ENCODE data around the gene CST6. TPM values are rescaled to one million over a fixed set of nuclear protein-coding genes. Genes with fewer than 3 reads are reported as not detected.

CST6 gene
- total RNA-seq, 1 donor from 2014 or later, result 1.1 TPM

DNA sequence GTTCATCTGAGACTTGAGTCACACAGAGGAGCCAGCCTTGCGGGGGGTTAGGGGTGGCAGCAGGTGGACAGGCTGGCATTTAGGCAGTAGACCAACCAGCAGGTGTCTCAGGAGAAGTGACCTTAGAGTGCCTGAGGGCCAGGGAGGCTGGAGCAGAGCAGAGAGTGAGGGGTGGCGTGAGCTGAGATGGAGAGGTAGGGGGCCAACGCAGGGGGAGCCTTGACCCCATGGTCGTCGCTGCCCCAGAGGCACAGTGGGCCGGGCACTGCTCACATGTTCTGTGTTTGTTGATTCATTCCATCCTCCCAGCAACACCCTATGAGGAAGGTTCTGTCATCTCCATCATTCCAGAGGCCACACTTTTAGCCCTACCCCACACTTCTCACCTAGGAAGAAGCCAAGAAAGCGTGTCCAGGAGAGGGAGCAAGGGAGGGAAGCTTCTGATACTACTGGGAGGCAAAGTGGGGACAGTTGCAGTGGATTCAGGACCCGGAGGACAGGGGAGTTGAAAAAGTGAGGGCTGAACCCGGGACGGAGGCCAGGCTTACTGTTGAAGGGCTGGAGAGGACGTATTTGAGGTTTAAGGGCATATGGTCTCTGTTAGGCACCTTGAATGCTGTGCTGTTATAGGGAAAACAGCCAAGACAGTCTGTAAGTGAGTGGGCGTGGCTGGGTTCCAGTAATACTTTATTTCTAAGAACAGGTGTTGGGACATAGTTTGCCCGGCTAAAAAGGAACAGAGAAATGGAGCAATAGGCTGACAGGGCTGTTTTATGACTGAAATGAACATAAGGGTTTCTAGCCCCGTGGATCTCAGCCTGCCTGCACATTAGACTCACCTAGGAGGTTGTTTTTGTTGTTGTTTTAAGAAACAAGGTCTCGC is 43.0 kb upstream of the CST6 start:
- TF ChIP-seq, protein P1, sequence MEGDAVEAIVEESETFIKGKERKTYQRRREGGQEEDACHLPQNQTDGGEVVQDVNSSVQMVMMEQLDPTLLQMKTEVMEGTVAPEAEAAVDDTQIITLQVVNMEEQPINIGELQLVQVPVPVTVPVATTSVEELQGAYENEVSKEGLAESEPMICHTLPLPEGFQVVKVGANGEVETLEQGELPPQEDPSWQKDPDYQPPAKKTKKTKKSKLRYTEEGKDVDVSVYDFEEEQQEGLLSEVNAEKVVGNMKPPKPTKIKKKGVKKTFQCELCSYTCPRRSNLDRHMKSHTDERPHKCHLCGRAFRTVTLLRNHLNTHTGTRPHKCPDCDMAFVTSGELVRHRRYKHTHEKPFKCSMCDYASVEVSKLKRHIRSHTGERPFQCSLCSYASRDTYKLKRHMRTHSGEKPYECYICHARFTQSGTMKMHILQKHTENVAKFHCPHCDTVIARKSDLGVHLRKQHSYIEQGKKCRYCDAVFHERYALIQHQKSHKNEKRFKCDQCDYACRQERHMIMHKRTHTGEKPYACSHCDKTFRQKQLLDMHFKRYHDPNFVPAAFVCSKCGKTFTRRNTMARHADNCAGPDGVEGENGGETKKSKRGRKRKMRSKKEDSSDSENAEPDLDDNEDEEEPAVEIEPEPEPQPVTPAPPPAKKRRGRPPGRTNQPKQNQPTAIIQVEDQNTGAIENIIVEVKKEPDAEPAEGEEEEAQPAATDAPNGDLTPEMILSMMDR (IDR thresholded peaks at IDR 0.05; ENCODE audit: unreplicated experiment), result no peak
- Mint-ChIP-seq H3K4me1 (peaks cover 2% of the 10 kb centered on the region), H3K36me3 (peaks cover 44% of the 10 kb centered on the region), H3K9me3 (no peaks in the 10 kb centered on the region), H3K27ac (no peak overlapping the region), H3K27me3 (ENCODE audit: low read depth) (no peaks in the 10 kb centered on the region), H3K4me3 (no peak overlapping the region)
- no peak for DNase-seq (ENCODE audit: low spot score in 2 of 2, unreplicated experiment in 2 of 2)

DNA sequence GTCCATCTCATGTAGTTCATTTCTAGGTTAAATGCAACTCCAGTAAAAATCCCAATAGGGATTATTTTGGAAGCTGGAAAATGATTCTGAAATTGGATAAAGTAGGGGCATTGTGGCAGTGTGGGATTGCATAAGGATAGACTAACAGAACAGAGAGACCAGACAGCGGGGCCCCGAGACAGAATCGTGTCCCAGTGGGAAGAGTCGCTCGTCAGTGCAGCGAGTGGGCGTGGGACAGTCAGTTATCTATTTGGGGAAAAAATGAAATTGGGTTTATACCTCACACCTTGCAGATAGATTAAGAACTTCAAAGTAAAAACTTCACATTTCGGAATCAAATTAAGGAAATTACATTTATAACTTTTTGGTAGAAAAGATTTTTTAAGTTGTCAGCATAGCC is 39.7 kb upstream of the CST6 start:
- Mint-ChIP-seq H3K36me3 (peaks cover 38% of the 10 kb centered on the region), H3K27me3 (ENCODE audit: low read depth) (no peaks in the 10 kb centered on the region), H3K27ac (no peak overlapping the region), H3K4me1 (no peaks in the 10 kb centered on the region), H3K4me3 (no peak overlapping the region), H3K9me3 (no peaks in the 10 kb centered on the region)
- TF ChIP-seq, protein P1 (IDR thresholded peaks at IDR 0.05; ENCODE audit: unreplicated experiment), result no peak
- no peak for DNase-seq (ENCODE audit: low spot score in 2 of 2, unreplicated experiment in 2 of 2)

DNA sequence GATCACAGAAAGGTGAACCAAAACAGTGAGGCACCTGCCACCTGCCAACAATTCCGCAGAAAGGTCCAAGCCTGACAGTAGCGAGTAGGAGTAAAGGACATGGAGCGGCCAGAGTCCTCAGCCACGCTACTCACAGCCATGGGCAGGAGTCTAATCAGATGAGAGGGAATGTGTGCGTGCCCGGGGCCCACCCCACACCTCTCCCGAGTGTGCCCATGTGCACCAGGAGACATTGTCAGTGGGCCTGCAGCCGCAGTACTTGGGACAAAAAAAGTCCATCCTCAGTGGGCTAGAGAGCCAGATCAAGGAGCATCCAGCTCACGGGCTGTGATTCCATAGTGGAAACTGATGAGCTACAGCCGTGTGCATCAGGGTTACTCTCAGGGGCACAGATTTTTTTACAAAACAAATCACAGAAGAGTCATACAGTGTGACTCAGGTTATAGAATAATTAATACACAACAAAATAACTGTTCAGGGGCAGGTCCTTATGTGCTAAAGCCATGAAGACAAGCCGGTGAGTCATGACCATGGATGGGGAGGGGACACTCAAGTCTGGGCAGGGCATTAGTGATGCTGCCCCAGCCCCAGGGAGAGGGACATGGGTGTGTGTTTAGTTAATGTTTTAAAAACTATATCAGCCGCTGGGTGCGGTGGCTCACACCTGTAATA is 38.2 kb upstream of the CST6 start:
- H3K4me1 Mint-ChIP-seq, result no peaks in the 10 kb centered on the region
- H3K4me3 Mint-ChIP-seq, result no peak overlapping the region
- TF ChIP-seq, protein P1 (IDR thresholded peaks at IDR 0.05; ENCODE audit: unreplicated experiment), result no peak
- no peak for DNase-seq (ENCODE audit: low spot score in 2 of 2, unreplicated experiment in 2 of 2)
- H3K9me3 Mint-ChIP-seq, result no peaks in the 10 kb centered on the region
- peaks cover 32% of the 10 kb centered on the region for H3K36me3 Mint-ChIP-seq
- H3K27me3 Mint-ChIP-seq (ENCODE audit: low read depth), result no peaks in the 10 kb centered on the region
- H3K27ac Mint-ChIP-seq, result no peak overlapping the region

DNA sequence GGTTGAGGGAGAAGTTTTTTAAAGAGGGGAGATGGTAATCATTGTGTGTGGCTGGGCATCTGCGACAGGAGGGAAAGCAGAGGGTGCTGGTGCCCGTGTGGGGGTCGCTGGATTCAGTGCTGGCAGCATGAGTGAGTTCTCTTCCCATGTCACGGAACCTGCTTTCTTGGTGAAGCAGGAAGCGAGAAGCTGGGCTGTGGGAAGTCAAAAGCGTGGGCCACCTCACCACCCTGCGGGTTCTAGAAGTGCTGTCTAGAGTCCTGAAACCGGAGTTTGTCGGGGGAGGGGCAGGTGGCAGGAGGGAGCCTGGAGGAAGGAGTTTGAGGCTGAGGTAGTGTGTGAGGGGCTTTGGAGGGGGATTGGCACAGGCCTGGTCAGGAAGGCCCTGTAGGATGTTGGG is 36.0 kb upstream of the CST6 start:
- no peaks in the 10 kb centered on the region for H3K9me3 Mint-ChIP-seq
- TF ChIP-seq, protein P1 (IDR thresholded peaks at IDR 0.05; ENCODE audit: unreplicated experiment), result no peak
- no peak for DNase-seq (ENCODE audit: low spot score in 2 of 2, unreplicated experiment in 2 of 2)
- no peak overlapping the region for H3K4me3 Mint-ChIP-seq
- no peaks in the 10 kb centered on the region for H3K4me1 Mint-ChIP-seq
- H3K36me3 Mint-ChIP-seq, result peaks cover 35% of the 10 kb centered on the region
- no peak overlapping the region for H3K27ac Mint-ChIP-seq
- H3K27me3 Mint-ChIP-seq (ENCODE audit: low read depth), result no peaks in the 10 kb centered on the region

DNA sequence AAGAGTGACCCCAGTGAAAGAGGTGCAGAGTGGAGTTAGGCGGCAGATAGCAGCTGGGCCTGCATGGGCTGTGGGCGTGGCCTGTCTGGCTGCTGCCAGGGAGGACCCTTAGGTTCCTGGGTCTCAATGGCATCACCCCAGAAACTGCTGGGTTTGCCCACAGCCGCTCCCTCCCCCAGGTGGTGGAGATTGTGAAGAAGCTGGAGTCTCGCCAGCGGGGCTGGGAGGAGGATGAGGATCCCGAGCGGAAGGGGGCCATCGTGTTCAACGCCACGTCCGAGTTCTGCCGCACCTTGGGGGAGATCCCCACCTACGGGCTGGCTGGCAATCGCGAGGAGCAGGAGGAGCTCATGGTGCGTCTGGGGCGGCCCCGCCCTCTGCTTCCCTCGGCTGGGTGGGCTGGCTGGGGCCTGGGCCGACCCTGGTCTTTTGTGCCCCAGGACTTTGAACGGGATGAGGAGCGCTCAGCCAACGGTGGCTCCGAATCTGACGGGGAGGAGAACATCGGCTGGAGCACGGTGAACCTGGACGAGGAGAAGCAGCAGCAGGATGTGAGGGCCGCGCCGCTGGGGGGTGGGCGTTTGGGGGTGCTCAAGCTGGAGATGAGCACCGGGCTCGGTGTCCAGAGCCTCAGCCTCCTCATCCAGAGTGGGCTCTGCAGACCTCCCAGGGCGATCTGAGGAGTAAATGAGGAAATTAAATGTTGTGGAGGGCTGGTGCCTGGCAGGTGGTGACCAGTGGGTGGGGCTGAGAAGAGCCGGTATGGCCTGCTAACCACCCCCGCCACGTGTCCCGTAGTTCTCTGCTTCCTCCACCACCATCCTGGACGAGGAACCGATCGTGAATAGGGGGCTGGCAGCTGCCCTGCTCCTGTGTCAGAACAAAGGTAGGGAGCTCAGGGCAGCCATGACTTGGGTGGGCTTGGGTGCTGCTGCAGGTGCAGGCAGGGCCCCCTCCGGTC is 35.3 kb upstream of the CST6 start:
- no peak overlapping the region for H3K27ac Mint-ChIP-seq
- TF ChIP-seq, protein P1 (IDR thresholded peaks at IDR 0.05; ENCODE audit: unreplicated experiment), result no peak
- no peak for DNase-seq (ENCODE audit: low spot score in 2 of 2, unreplicated experiment in 2 of 2)
- H3K36me3 Mint-ChIP-seq, result peaks cover 35% of the 10 kb centered on the region
- H3K27me3 Mint-ChIP-seq (ENCODE audit: low read depth), result no peaks in the 10 kb centered on the region
- no peaks in the 10 kb centered on the region for H3K4me1 Mint-ChIP-seq
- H3K4me3 Mint-ChIP-seq, result no peak overlapping the region
- H3K9me3 Mint-ChIP-seq, result no peaks in the 10 kb centered on the region
